Glutamatergic neuron (in vitro differentiated cells): Measurements from ENCODE around the gene ZMAT1. TPM values are rescaled to one million over a fixed set of nuclear protein-coding genes. Genes with fewer than 3 reads are reported as not detected.
"Not testable (repeated sequence)": the region's sequence is repeated elsewhere in the genome, so short reads cannot be mapped to it uniquely, and the experiment has no call there.

ENCODE experiments used
- DNase-seq: peaks from one replicate; pipeline ENCODE4 v3.0.0; 2022
- H3K27ac Mint-ChIP-seq: one replicate; pipeline ENCODE4 v1.8.0; 2020; ENCODE audit warnings: mild to moderate bottlenecking, mixed read lengths, inconsistent platforms; ENCODE audit not compliant: unreplicated experiment
- H3K27me3 Mint-ChIP-seq: one replicate; pipeline ENCODE4 v1.8.0; 2020; ENCODE audit warnings: mild to moderate bottlenecking, moderate library complexity, mixed read lengths, inconsistent platforms; ENCODE audit not compliant: unreplicated experiment
- H3K36me3 Mint-ChIP-seq: one replicate; pipeline ENCODE4 v1.8.0; 2020; ENCODE audit warnings: mild to moderate bottlenecking, mixed read lengths, inconsistent platforms; ENCODE audit not compliant: unreplicated experiment
- H3K4me1 Mint-ChIP-seq: one replicate; pipeline ENCODE4 v1.8.0; 2020; ENCODE audit warnings: mild to moderate bottlenecking, low read depth, mixed read lengths, inconsistent platforms; ENCODE audit not compliant: unreplicated experiment
- H3K4me3 Mint-ChIP-seq: one replicate; pipeline ENCODE4 v1.8.0; 2020; ENCODE audit warnings: mild to moderate bottlenecking, mixed read lengths, inconsistent platforms; ENCODE audit not compliant: unreplicated experiment
- H3K9me3 Mint-ChIP-seq: one replicate; pipeline ENCODE4 v1.8.0; 2020; ENCODE audit warnings: mild to moderate bottlenecking, moderate library complexity, mixed read lengths, inconsistent platforms; ENCODE audit not compliant: unreplicated experiment
- CTCF ChIP-seq: fragments of 200-600 bp; sonication (generic); IDR thresholded peaks from one replicate; pipeline ENCODE4 v1.5.0; 2021; ENCODE audit not compliant: partially characterized antibody, unreplicated experiment
- long read RNA-seq: library from polyadenylated mRNA; unstranded; transcript quantifications from one replicate; pipeline ENCODE4 v2.0.0, GENCODE V29; 2020; ENCODE audit not compliant: unreplicated experiment
- total RNA-seq: library from RNA; stranded (reverse); fragmentation: NEBNext Ultra II Directional; extraction: Animal tissue kit (Norgen Biotek cat#: 25700); gene quantifications from one replicate; pipeline ENCODE4 v1.2.1, GENCODE V29; 2021; ENCODE audit not compliant: unreplicated experiment

ZMAT1 gene
- 5.2 TPM for total RNA-seq
- long read RNA-seq, partial matches to known transcripts: 0 of 1 reads
- long read RNA-seq, other reads (novel, unspliced or antisense): 1 of 1 reads

GRCh38 chrX:101931488-101932248 is at the start of gene ZMAT1:
TSS of gene ZMAT1 (minus strand) at chrX:101932027. CDS start at chrX:101932008, 19 bp downstream.
- H3K9me3 Mint-ChIP-seq: peaks cover 5% of the 10 kb centered on the region
- peak within 1 kb of the TSS; percentile 76 for H3K27ac Mint-ChIP-seq
- H3K4me3 Mint-ChIP-seq: peak within 1 kb of the TSS; percentile 90
- peak; percentile 91 for DNase-seq
- no peak for TF ChIP-seq CTCF
- H3K27me3 Mint-ChIP-seq: peaks cover 2% of the 10 kb centered on the region
- H3K36me3 Mint-ChIP-seq: no peaks in the 10 kb centered on the region
- peaks cover 4% of the 10 kb centered on the region for H3K4me1 Mint-ChIP-seq

GRCh38 chrX:101977106-101977505 is 45.3 kb upstream of the ZMAT1 start:
- H3K4me3 Mint-ChIP-seq: no peak overlapping the region
- no peaks in the 10 kb centered on the region for H3K4me1 Mint-ChIP-seq
- no peak for DNase-seq
- TF ChIP-seq CTCF: no peak
- no peak overlapping the region for H3K27ac Mint-ChIP-seq
- no peaks in the 10 kb centered on the region for H3K9me3 Mint-ChIP-seq
- H3K27me3 Mint-ChIP-seq: no peaks in the 10 kb centered on the region
- no peaks in the 10 kb centered on the region for H3K36me3 Mint-ChIP-seq

- no peaks in the 10 kb centered on the region for H3K9me3 Mint-ChIP-seq
- H3K4me1 Mint-ChIP-seq: no peaks in the 10 kb centered on the region
- no peak for TF ChIP-seq CTCF
- DNase-seq: no peak
- no peaks in the 10 kb centered on the region for H3K36me3 Mint-ChIP-seq
- H3K27ac Mint-ChIP-seq: no peak overlapping the region
- no peaks in the 10 kb centered on the region for H3K27me3 Mint-ChIP-seq
- no peak overlapping the region for H3K4me3 Mint-ChIP-seq
Measured at GRCh38 chrX:101973066-101973465, 41.2 kb upstream of the ZMAT1 start.

GRCh38 chrX:101964923-101965539 is 33.2 kb upstream of the ZMAT1 start:
- not testable (repeated sequence) for H3K36me3 Mint-ChIP-seq, H3K9me3 Mint-ChIP-seq, H3K4me1 Mint-ChIP-seq, H3K27me3 Mint-ChIP-seq, H3K27ac Mint-ChIP-seq, DNase-seq, H3K4me3 Mint-ChIP-seq

GRCh38 chrX:101958139-101958538 is 26.3 kb upstream of the ZMAT1 start:
- no peaks in the 10 kb centered on the region for H3K27me3 Mint-ChIP-seq
- H3K27ac Mint-ChIP-seq: no peak overlapping the region
- DNase-seq: no peak
- H3K4me3 Mint-ChIP-seq: no peak overlapping the region
- no peaks in the 10 kb centered on the region for H3K4me1 Mint-ChIP-seq
- no peaks in the 10 kb centered on the region for H3K9me3 Mint-ChIP-seq
- TF ChIP-seq CTCF: no peak
- H3K36me3 Mint-ChIP-seq: no peaks in the 10 kb centered on the region
